ENCODE results near the gene OSBPL7. TPM values are rescaled to one million over a fixed set of nuclear protein-coding genes. Genes with fewer than 3 reads are reported as not detected.
A peak's percentile ranks its signal among the peaks of the same experiment; 100 is the strongest.

Gene OSBPL7
- total RNA-seq, 1 experiment from 2014 or later, result 20.5 TPM

DNA sequence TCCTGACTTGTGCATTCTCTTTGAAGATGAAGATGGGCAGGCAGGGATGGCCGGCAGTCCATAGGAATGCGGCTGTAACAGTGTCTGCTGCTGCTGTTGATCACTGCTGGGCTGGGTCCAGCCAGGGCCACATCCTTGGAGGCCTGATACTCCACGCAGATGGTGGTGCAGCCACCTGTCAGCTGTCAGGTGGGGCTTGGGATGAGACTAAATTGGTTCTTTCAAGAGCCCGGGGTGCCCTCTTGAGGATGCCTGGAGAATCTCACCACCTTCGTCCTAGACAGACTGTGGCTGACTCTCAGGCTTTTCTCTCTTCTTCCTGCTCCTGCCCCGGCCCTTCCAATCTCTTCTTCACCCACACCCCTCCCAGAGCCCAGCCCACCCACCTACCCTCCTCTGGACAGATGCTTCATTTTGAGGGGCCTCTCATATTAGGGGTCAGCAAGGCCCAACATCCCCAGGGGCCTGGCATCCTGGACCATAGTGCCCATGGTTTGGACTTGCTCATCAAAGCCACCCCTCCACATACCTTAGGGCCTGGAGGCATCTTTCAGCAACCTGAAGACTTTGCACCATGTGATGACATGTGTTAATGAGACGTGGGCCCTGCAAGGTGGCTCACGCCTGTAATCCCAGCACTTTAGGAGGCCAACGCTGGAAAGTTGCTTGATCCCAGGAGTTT is 19.1 kb downstream of the OSBPL7 start:
- Histone ChIP-seq H3K9ac (ENCODE audit: low read length) (no peak overlapping the region), H4K20me1 (ENCODE audit: insufficient read depth) (no peaks in the 10 kb centered on the region), H3K4me3 (replicated peaks in 1 of 2; ENCODE audit: low read depth in 1 of 2, low read length in 2 of 2) (no peak overlapping the region), H3K27me3 (ENCODE audit: insufficient read depth, low read length) (peaks cover 11% of the 10 kb centered on the region; the same call in 1 of the 2 replicates), H2AFZ (ENCODE audit: low read depth, low read length, poor library complexity, severe bottlenecking) (no peak overlapping the region), H3K9me3 (ENCODE audit: control insufficient read depth in 1 of 2, insufficient read depth in 1 of 2, low read depth in 1 of 2, low read length in 2 of 2) (no peaks in the 10 kb centered on the region), H3K27ac (ENCODE audit: low read depth, low read length) (no peak overlapping the region), H3K4me2 (ENCODE audit: low read length) (no peak overlapping the region), H3K4me1 (ENCODE audit: control insufficient read depth in 1 of 2, insufficient read depth in 2 of 2, low read length in 2 of 2) (no peaks in the 10 kb centered on the region), H3K36me3 (ENCODE audit: control insufficient read depth in 1 of 2, insufficient read depth in 2 of 2, low read length in 2 of 2) (no peaks in the 10 kb centered on the region), H3K79me2 (ENCODE audit: insufficient read depth, low read length) (no peaks in the 10 kb centered on the region), H3K9me2 (ENCODE audit: insufficient read depth) (no peaks in the 10 kb centered on the region)
- no TSS peak for BruUV-seq (replicated peaks)
- ChIA-PET POLR2A (no interaction called here), CTCF (interaction anchor here (0.7 to 1.3 kb wide), 3 partner anchors 16 to 139 kb away, joined by 3 to 5 read pairs (median 3); no protein-coding TSS in a partner anchor), RAD21 (ENCODE audit: low non-redundant PET in 1 of 2, low total read pairs in 2 of 2, uncharacterized antibody in 2 of 2, unreplicated experiment in 2 of 2) (no interaction called here)
- intact Hi-C loops (cut with micrococcal nuclease), result loop anchor here (1.0 to 5.0 kb wide), 5 partner anchors 26 to 181 kb away; partner anchors contain the start of gene TBX21
- ATAC-seq, result peak; percentile 99
- peak; percentile 68 for DNase-seq (ENCODE audit: low read depth, low spot score)
- TF ChIP-seq FOSL1 (IDR thresholded peaks at IDR 0.05; ENCODE audit: low read depth) (no peak), YY1 (IDR thresholded peaks at IDR 0.05; ENCODE audit: extremely low read depth, insufficient replicate concordance, low read depth, low read length) (no peak), POLR2A (IDR thresholded peaks at IDR 0.05; ENCODE audit: borderline replicate concordance, extremely low read depth, insufficient read depth, insufficient read length) (no peak), RAD21 (IDR thresholded peaks at IDR 0.05; ENCODE audit: low read depth) (peak; percentile 94), TCF7L2 (IDR thresholded peaks at IDR 0.05; ENCODE audit: borderline replicate concordance, extremely low read depth, insufficient read depth, insufficient read length) (peak; percentile 17), ZFX (IDR thresholded peaks at IDR 0.05) (no peak), EZH2phosphoT487 (IDR thresholded peaks at IDR 0.05; ENCODE audit: borderline replicate concordance) (no peak), SRF (IDR thresholded peaks at IDR 0.05; ENCODE audit: low read depth) (no peak), CBX3 (IDR thresholded peaks at IDR 0.05; ENCODE audit: low read depth) (no peak), EZH2 (IDR thresholded peaks at IDR 0.05) (no peak), EGR1 (IDR thresholded peaks at IDR 0.05; ENCODE audit: low read depth) (no peak), POLR2AphosphoS5 (IDR thresholded peaks at IDR 0.05; ENCODE audit: low read depth, low read length) (no peak), ELF1 (IDR thresholded peaks at IDR 0.05; ENCODE audit: borderline replicate concordance, low read depth) (no peak), JUND (IDR thresholded peaks at IDR 0.05) (no peak), ZNF274 (IDR thresholded peaks at IDR 0.05; ENCODE audit: low read depth, low read length) (no peak)
- TF ChIP-seq, protein P1, sequence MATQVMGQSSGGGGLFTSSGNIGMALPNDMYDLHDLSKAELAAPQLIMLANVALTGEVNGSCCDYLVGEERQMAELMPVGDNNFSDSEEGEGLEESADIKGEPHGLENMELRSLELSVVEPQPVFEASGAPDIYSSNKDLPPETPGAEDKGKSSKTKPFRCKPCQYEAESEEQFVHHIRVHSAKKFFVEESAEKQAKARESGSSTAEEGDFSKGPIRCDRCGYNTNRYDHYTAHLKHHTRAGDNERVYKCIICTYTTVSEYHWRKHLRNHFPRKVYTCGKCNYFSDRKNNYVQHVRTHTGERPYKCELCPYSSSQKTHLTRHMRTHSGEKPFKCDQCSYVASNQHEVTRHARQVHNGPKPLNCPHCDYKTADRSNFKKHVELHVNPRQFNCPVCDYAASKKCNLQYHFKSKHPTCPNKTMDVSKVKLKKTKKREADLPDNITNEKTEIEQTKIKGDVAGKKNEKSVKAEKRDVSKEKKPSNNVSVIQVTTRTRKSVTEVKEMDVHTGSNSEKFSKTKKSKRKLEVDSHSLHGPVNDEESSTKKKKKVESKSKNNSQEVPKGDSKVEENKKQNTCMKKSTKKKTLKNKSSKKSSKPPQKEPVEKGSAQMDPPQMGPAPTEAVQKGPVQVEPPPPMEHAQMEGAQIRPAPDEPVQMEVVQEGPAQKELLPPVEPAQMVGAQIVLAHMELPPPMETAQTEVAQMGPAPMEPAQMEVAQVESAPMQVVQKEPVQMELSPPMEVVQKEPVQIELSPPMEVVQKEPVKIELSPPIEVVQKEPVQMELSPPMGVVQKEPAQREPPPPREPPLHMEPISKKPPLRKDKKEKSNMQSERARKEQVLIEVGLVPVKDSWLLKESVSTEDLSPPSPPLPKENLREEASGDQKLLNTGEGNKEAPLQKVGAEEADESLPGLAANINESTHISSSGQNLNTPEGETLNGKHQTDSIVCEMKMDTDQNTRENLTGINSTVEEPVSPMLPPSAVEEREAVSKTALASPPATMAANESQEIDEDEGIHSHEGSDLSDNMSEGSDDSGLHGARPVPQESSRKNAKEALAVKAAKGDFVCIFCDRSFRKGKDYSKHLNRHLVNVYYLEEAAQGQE (IDR thresholded peaks at IDR 0.05; ENCODE audit: low read depth), result no peak
- TF ChIP-seq, protein P2, sequence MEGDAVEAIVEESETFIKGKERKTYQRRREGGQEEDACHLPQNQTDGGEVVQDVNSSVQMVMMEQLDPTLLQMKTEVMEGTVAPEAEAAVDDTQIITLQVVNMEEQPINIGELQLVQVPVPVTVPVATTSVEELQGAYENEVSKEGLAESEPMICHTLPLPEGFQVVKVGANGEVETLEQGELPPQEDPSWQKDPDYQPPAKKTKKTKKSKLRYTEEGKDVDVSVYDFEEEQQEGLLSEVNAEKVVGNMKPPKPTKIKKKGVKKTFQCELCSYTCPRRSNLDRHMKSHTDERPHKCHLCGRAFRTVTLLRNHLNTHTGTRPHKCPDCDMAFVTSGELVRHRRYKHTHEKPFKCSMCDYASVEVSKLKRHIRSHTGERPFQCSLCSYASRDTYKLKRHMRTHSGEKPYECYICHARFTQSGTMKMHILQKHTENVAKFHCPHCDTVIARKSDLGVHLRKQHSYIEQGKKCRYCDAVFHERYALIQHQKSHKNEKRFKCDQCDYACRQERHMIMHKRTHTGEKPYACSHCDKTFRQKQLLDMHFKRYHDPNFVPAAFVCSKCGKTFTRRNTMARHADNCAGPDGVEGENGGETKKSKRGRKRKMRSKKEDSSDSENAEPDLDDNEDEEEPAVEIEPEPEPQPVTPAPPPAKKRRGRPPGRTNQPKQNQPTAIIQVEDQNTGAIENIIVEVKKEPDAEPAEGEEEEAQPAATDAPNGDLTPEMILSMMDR (IDR thresholded peaks at IDR 0.05 in 2 of 3, conservative IDR thresholded peaks at IDR 0.05 in 1 of 3; ENCODE audit: borderline replicate concordance in 1 of 3, insufficient read depth in 1 of 3, low read depth in 2 of 3, low read length in 2 of 3), result peak; percentile 77 to 90 (median 89)
- TF ChIP-seq, protein P3, sequence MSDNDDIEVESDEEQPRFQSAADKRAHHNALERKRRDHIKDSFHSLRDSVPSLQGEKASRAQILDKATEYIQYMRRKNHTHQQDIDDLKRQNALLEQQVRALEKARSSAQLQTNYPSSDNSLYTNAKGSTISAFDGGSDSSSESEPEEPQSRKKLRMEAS (IDR thresholded peaks at IDR 0.05), result no peak
- TF ChIP-seq, protein P4, sequence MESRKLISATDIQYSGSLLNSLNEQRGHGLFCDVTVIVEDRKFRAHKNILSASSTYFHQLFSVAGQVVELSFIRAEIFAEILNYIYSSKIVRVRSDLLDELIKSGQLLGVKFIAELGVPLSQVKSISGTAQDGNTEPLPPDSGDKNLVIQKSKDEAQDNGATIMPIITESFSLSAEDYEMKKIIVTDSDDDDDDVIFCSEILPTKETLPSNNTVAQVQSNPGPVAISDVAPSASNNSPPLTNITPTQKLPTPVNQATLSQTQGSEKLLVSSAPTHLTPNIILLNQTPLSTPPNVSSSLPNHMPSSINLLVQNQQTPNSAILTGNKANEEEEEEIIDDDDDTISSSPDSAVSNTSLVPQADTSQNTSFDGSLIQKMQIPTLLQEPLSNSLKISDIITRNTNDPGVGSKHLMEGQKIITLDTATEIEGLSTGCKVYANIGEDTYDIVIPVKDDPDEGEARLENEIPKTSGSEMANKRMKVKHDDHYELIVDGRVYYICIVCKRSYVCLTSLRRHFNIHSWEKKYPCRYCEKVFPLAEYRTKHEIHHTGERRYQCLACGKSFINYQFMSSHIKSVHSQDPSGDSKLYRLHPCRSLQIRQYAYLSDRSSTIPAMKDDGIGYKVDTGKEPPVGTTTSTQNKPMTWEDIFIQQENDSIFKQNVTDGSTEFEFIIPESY (IDR thresholded peaks at IDR 0.05; ENCODE audit: extremely low read depth, insufficient replicate concordance, low read length), result no peak
- TF ChIP-seq, protein P5, sequence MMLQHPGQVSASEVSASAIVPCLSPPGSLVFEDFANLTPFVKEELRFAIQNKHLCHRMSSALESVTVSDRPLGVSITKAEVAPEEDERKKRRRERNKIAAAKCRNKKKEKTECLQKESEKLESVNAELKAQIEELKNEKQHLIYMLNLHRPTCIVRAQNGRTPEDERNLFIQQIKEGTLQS (IDR thresholded peaks at IDR 0.05), result no peak

Data from HCT116 (cell line).